GM19463 (cell line): Measurements from ENCODE around the gene DAAM2.

Experiments used
- ATAC-seq: cut with Tn5 transposase; IDR thresholded peaks from one replicate; pipeline ENCODE4 v1.9.1; 2021; ENCODE audit warnings: mild to moderate bottlenecking, moderate library complexity; ENCODE audit not compliant: unreplicated experiment

DAAM2 gene

DNA sequence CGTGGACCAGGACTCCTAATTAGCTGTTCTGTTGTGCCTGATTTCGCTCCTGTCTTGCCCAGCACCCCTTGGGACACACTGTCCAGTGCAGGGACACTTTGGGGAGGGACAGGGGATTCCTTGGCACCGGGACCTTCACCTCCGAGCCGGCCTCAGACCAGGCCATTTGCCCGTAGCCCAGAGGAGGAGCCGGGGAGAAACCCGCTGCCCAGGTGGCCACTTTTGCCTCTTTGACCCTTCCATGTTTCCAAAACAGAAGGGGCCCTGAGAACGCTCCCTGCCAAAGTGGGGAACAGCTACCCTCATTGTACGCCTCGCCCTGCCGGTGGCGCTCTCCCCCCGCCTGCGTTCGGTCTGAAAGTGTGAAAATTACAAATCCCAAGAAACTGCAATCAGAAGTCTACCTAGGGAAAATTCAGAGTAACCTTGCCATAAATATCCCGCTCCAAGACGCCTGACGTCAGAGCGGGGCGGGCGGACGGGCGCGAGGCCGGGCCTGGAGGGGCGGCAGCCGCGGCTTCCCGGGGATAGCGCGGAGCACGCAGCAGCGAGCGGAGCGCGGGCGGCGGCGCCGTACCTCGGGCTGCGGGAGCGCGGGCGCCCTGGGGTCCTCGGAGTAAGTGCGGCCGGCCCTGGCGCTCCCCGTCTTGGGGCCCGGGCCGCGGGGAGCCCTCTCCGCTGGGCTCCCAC is at the start of gene DAAM2:
Gene DAAM2, plus strand, starts transcription at position 527 of the 690 bp plus-strand sequence. CDS start 63,927 bp downstream, outside the sequence.
- ATAC-seq, result no peak

- no peak for ATAC-seq
Measured at GRCh38 chr6:39746795-39747194, 45.4 kb upstream of the DAAM2 start.

DNA sequence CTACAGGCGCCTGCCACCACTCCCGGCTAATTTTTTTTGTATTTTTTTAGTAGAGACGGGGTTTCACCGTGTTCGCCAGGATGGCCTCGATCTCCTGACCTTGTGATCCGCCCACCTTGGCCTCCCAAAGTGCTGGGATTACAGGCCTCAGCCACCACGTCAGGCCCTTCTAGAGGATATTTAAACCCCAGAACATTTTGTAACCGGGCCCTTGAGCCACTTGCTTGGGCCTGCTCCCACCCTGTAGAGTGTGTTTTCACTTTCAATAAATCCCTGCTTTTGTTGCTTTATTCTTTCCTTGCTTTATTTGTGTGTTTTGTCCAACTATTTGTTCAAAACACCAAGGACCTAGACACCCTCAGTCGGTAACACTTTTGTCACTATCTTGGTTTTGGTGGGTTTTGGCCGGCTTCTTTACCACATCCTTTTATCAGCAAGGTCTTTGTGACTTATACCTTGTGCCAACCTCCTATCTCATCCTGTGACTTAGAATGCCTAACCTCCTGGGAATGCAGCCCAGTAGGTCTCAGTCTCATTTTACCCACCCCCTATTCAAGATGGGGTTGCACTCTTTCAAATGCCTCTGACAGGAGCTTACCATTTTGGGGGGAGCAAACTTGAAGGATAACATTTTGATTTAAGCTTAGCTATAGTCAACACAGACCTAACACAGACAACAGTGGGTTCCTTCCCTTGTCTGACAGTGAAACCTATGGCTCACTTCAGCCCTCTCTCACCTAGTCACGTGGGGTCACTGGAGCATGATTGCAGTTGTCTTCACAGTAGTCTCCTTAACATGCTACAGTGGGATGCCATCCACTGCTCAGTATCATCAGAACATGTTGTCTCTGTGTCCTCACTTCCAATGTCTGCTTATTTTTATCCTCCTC is 39.1 kb upstream of the DAAM2 start:
- peak; percentile 74 for ATAC-seq

- ATAC-seq, result no peak
Measured at GRCh38 chr6:39753725-39754045, 38.5 kb upstream of the DAAM2 start.

DNA sequence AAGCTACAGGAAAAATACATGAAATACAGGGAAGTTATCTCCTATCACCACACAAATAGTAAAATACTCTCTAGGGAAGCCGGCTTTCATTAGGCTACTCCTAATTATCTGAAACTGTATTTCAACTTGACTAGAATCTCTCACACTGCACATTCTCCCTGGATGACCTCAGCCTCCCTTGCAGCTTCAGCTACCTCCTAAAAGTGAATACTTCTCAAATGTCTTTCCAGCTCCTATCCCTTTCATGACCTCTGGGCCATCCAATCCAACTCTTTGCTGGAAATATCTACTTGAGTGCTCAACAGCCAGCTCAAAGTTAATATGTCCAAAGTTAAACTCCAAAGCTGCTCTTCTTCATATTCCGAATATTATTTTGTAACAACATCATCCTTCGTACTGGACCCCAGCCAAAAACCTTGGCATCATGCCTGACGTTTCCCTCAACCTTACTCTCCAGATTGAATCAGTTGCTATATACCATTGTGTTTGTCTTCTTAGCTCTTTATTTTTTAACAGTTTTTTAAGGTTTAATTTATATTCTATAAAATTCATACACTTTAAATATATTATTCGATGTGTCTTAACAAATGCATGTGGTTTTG is 37.6 kb upstream of the DAAM2 start:
- no peak for ATAC-seq

- no peak for ATAC-seq
Measured at GRCh38 chr6:39755231-39755630, 36.9 kb upstream of the DAAM2 start.

DNA sequence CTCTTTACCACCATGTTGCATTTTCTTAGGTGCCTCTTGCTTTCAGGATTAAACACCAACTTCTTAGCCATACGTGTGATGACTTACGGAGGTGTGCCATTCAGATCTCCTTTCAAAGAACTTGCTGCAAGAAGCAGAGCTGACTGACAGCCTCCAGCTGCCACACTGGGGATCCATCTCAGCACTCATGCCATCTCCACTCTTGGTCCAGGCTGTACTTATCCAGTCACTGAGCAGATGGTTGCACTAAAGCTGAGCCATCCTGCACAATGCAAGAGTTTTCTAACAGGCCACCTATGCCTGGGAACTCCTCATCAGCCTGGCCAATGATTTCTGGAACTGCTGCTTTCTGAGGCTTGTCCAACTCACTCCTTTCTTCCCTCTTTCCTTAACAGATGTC is 35.6 kb upstream of the DAAM2 start:
- ATAC-seq, result no peak

GRCh38 chr6:39758905-39759605 is 33.1 kb upstream of the DAAM2 start:
- no peak for ATAC-seq

DNA sequence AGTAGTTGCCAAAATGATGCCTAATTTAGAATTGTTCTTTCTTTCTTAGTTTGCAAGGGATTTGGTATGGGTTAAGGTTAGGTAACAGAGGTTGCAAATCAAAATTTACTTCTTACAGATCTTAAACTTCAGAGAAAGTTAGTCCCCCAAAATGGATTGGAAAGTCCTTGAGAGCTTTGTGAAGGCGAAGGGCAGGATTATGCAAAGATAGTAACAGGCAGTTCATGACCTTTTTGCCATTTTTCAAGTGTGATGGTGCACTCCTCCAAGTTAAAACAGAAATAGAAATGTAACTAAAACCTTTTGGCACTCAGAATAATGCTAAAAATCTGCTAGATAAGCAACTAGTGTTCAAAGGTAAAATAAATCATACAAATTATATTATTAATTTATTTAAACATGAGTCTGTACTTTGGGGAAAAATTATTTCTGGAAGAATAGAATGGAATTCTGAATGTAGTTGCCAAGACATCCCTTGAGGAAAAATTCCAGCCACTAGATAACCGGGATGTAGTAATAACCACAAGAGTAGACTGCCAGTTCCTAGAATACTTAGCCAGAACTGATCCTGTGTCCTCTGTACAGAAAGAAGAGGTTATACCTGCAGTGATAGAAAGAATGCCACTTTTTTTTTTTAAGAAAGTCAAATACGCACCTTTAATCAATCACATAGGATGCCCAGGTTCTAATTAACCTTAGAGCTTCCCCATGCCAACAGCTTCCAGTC is 31.8 kb upstream of the DAAM2 start:
- ATAC-seq, result no peak

GRCh38 chr6:39765508-39766065 is 26.6 kb upstream of the DAAM2 start:
- ATAC-seq, result no peak

- no peak for ATAC-seq
Measured at GRCh38 chr6:39769012-39769411, 23.2 kb upstream of the DAAM2 start.

GRCh38 chr6:39770446-39770845 is 21.7 kb upstream of the DAAM2 start:
- no peak for ATAC-seq

- ATAC-seq, result no peak
Measured at GRCh38 chr6:39772559-39773273, 19.5 kb upstream of the DAAM2 start.

DNA sequence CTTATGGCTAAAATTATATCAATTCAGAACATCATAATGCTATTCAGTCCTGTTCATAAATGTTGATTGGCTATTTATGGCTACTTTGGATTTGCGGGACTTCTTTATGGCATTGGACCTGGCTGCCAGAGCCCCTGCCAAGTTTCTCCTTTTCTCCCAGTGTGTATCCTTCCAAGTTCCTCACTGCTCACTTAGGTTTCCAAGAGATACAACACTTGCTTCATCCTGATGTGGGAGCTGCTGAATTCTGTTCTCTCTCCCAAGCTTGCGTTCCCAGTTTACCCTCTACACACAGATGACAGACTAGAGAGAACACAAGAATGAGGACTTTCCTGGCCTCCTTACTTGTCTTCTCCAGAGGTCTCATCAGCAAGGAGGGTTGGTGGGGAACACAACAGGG is 18.4 kb upstream of the DAAM2 start:
- ATAC-seq, result no peak

DNA sequence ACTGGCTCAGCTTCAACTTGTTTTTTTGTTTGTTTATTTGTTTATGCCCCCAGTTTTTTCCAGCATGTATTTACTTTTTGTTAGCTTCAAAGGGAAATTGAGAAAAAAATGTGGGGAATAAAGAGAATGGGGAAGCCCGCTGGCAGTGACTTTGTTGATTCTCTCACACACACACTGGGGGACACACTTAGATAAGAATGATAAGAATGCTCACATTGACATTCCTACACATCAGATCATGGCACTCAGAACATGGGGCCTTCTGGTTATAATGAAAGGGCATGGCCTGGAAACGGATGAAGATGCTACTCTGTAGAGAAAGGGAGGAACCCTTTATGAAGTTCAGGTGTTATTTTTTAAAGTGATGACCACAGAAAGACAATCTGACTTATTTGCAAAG is 15.6 kb upstream of the DAAM2 start:
- no peak for ATAC-seq

DNA sequence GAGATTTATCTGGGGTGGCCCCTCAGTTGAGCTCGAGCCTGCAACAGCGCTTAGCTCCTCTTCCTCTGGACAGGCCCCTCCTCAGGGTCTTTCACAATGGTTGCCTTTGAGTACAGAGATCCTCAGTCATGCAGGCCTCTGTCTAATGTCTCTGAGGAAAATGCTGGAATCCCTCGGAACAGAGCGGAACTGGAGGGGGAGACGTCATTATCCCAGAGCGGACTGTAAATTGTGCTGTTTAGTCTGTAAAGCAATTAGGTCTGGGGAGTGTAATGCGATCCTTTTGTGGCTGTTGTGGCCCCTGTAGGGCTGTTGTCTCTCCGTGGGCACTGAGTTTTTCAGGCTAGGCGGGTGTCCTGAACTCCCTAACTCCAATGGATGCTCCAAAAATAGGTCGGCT is 15.0 kb upstream of the DAAM2 start:
- ATAC-seq, result no peak

GRCh38 chr6:39777661-39778060 is 14.5 kb upstream of the DAAM2 start:
- no peak for ATAC-seq

- no peak for ATAC-seq
Measured at GRCh38 chr6:39778581-39779255, 13.5 kb upstream of the DAAM2 start.

GRCh38 chr6:39785281-39785680 is 6.9 kb upstream of the DAAM2 start:
- no peak for ATAC-seq
